Measurements from ENCODE around the gene C5orf52.

DNA sequence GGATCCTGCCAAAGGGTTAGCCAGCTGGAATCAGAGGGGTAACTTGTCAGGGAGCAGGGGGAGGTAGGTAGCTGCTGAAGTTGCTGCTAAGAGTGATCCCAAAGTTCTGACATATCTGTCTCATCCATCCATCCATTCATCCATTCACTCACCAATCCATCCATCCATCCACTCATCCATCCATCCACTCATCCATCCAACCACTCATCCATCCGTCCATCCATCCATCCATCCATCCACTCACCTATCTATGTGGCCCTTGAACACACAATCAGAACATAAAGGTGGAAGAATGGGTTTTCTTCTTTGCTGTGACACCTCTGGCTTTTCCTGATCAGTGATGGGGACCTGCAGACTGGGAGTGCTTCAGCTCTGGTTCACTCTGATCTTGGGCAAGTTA, 3.0 kb upstream of the C5orf52 start:
- TF ChIP-seq, protein P1, sequence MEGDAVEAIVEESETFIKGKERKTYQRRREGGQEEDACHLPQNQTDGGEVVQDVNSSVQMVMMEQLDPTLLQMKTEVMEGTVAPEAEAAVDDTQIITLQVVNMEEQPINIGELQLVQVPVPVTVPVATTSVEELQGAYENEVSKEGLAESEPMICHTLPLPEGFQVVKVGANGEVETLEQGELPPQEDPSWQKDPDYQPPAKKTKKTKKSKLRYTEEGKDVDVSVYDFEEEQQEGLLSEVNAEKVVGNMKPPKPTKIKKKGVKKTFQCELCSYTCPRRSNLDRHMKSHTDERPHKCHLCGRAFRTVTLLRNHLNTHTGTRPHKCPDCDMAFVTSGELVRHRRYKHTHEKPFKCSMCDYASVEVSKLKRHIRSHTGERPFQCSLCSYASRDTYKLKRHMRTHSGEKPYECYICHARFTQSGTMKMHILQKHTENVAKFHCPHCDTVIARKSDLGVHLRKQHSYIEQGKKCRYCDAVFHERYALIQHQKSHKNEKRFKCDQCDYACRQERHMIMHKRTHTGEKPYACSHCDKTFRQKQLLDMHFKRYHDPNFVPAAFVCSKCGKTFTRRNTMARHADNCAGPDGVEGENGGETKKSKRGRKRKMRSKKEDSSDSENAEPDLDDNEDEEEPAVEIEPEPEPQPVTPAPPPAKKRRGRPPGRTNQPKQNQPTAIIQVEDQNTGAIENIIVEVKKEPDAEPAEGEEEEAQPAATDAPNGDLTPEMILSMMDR (IDR thresholded peaks at IDR 0.05) = no peak
- no peak for TF ChIP-seq POLR2A (IDR thresholded peaks at IDR 0.05)

Measured in gastroesophageal sphincter (tissue), 3 donors.